Activated T-cell treated with anti-CD3 and anti-CD28 coated beads, Interleukin-2, amount 50 U/mL, for 24 hours (primary cell): Measurements from ENCODE around the gene GNG4.
"Not testable (repeated sequence)": the region's sequence is repeated elsewhere in the genome, so short reads cannot be mapped to it uniquely, and the experiment has no call there.

Experiments used
- DNase-seq: peaks from one replicate; pipeline ENCODE4 v3.0.0-alpha.2; 2020
- H3K27ac Mint-ChIP-seq: 2 replicates; pipeline ENCODE4 v1.8.0; 2020; ENCODE audit warnings: mild to moderate bottlenecking, mixed read lengths
- H3K27me3 Mint-ChIP-seq: 2 replicates; pipeline ENCODE4 v1.8.0; 2020; ENCODE audit warnings: mixed read lengths
- H3K36me3 Mint-ChIP-seq: 2 replicates; pipeline ENCODE4 v1.8.0; 2020; ENCODE audit warnings: low read depth, mixed read lengths
- H3K4me1 Mint-ChIP-seq: 2 replicates; pipeline ENCODE4 v1.8.0; 2020; ENCODE audit warnings: low read depth, mixed read lengths
- H3K4me3 Mint-ChIP-seq: 2 replicates; pipeline ENCODE4 v1.8.0; 2020; ENCODE audit warnings: mild to moderate bottlenecking, moderate library complexity, mixed read lengths
- H3K9me3 Mint-ChIP-seq: 2 replicates; pipeline ENCODE4 v1.8.0; 2020; ENCODE audit warnings: mixed read lengths

GNG4 gene

GRCh38 chr1:235562589-235562988, 87.0 kb downstream of the GNG4 start:
- no peak overlapping the region for H3K27ac Mint-ChIP-seq
- H3K4me3 Mint-ChIP-seq = no peak overlapping the region
- peaks cover 4% of the 10 kb centered on the region for H3K27me3 Mint-ChIP-seq
- no peaks in the 10 kb centered on the region for H3K9me3 Mint-ChIP-seq
- peaks cover 3% of the 10 kb centered on the region for H3K4me1 Mint-ChIP-seq
- no peak for DNase-seq
- H3K36me3 Mint-ChIP-seq = no peaks in the 10 kb centered on the region

- no peak for DNase-seq
- Mint-ChIP-seq H3K27me3 (no peaks in the 10 kb centered on the region), H3K27ac (no peak overlapping the region), H3K4me3 (no peak overlapping the region), H3K9me3 (no peaks in the 10 kb centered on the region), H3K36me3 (no peaks in the 10 kb centered on the region), H3K4me1 (no peaks in the 10 kb centered on the region)
Observed at GRCh38 chr1:235558621-235559169, 90.9 kb downstream of the GNG4 start.

GRCh38 chr1:235557495-235557894, 92.1 kb downstream of the GNG4 start:
- Mint-ChIP-seq H3K36me3 (no peaks in the 10 kb centered on the region), H3K9me3 (no peaks in the 10 kb centered on the region), H3K4me1 (no peaks in the 10 kb centered on the region), H3K27me3 (no peaks in the 10 kb centered on the region), H3K4me3 (no peak overlapping the region), H3K27ac (no peak overlapping the region)
- no peak for DNase-seq

GRCh38 chr1:235556807-235557206, 92.8 kb downstream of the GNG4 start:
- no peak overlapping the region for H3K4me3 Mint-ChIP-seq

GRCh38 chr1:235553112-235553551, 96.5 kb downstream of the GNG4 start:
- no peaks in the 10 kb centered on the region for H3K36me3 Mint-ChIP-seq
- no peak overlapping the region for H3K4me3 Mint-ChIP-seq
- no peaks in the 10 kb centered on the region for H3K27me3 Mint-ChIP-seq
- H3K9me3 Mint-ChIP-seq = no peaks in the 10 kb centered on the region
- no peak overlapping the region for H3K27ac Mint-ChIP-seq
- DNase-seq = no peak
- H3K4me1 Mint-ChIP-seq = no peaks in the 10 kb centered on the region

More at GRCh38 chr1:235556807-235557206, 92.8 kb downstream of the GNG4 start:
- Mint-ChIP-seq H3K36me3 (no peaks in the 10 kb centered on the region), H3K27ac (no peak overlapping the region), H3K4me1 (no peaks in the 10 kb centered on the region), H3K27me3 (no peaks in the 10 kb centered on the region), H3K9me3 (no peaks in the 10 kb centered on the region)
- no peak for DNase-seq

- H3K9me3 Mint-ChIP-seq = no peaks in the 10 kb centered on the region
- H3K4me3 Mint-ChIP-seq = no peak overlapping the region
- H3K4me1 Mint-ChIP-seq = no peaks in the 10 kb centered on the region
Observed at GRCh38 chr1:235552146-235552716, 97.4 kb downstream of the GNG4 start.

GRCh38 chr1:235549351-235550139, 100.0 kb downstream of the GNG4 start:
- Mint-ChIP-seq H3K27me3 (peaks cover 4% of the 10 kb centered on the region), H3K4me1 (no peaks in the 10 kb centered on the region), H3K27ac (no peak overlapping the region), H3K4me3 (no peak overlapping the region), H3K36me3 (no peaks in the 10 kb centered on the region), H3K9me3 (no peaks in the 10 kb centered on the region)
- DNase-seq = no peak

More at GRCh38 chr1:235552146-235552716, 97.4 kb downstream of the GNG4 start:
- no peak for DNase-seq
- Mint-ChIP-seq H3K36me3 (no peaks in the 10 kb centered on the region), H3K27me3 (no peaks in the 10 kb centered on the region), H3K27ac (no peak overlapping the region)

GRCh38 chr1:235546369-235547155, 103.0 kb downstream of the GNG4 start:
- not testable (repeated sequence) for DNase-seq, H3K27me3 Mint-ChIP-seq, H3K4me1 Mint-ChIP-seq, H3K4me3 Mint-ChIP-seq, H3K9me3 Mint-ChIP-seq, H3K36me3 Mint-ChIP-seq, H3K27ac Mint-ChIP-seq

- no peaks in the 10 kb centered on the region for H3K9me3 Mint-ChIP-seq
- H3K4me1 Mint-ChIP-seq = no peaks in the 10 kb centered on the region
- DNase-seq = no peak
- H3K27me3 Mint-ChIP-seq = peaks cover 4% of the 10 kb centered on the region
- H3K4me3 Mint-ChIP-seq = no peak overlapping the region
- H3K36me3 Mint-ChIP-seq = no peaks in the 10 kb centered on the region
- H3K27ac Mint-ChIP-seq = no peak overlapping the region
Observed at GRCh38 chr1:235545292-235545930, 104.2 kb downstream of the GNG4 start.

- not testable (repeated sequence) for DNase-seq, H3K27me3 Mint-ChIP-seq, H3K36me3 Mint-ChIP-seq, H3K4me1 Mint-ChIP-seq, H3K9me3 Mint-ChIP-seq, H3K4me3 Mint-ChIP-seq, H3K27ac Mint-ChIP-seq
Observed at GRCh38 chr1:235542845-235543244, 106.7 kb downstream of the GNG4 start.

- no peak overlapping the region for H3K27ac Mint-ChIP-seq
- no peaks in the 10 kb centered on the region for H3K27me3 Mint-ChIP-seq
- no peak for DNase-seq
- no peaks in the 10 kb centered on the region for H3K36me3 Mint-ChIP-seq
- H3K4me1 Mint-ChIP-seq = peaks cover 3% of the 10 kb centered on the region
- H3K4me3 Mint-ChIP-seq = no peak overlapping the region
- H3K9me3 Mint-ChIP-seq = no peaks in the 10 kb centered on the region
Observed at GRCh38 chr1:235533476-235534168, 116.0 kb downstream of the GNG4 start.

GRCh38 chr1:235532360-235532759, 117.2 kb downstream of the GNG4 start:
- H3K4me1 Mint-ChIP-seq = peaks cover 3% of the 10 kb centered on the region
- H3K27ac Mint-ChIP-seq = no peak overlapping the region
- no peak overlapping the region for H3K4me3 Mint-ChIP-seq
- H3K36me3 Mint-ChIP-seq = no peaks in the 10 kb centered on the region
- H3K9me3 Mint-ChIP-seq = no peaks in the 10 kb centered on the region
- no peaks in the 10 kb centered on the region for H3K27me3 Mint-ChIP-seq
- no peak for DNase-seq

- H3K4me1 Mint-ChIP-seq = peaks cover under 1% of the 10 kb centered on the region
- no peak overlapping the region for H3K4me3 Mint-ChIP-seq
- no peak for DNase-seq
- no peaks in the 10 kb centered on the region for H3K9me3 Mint-ChIP-seq
- H3K27ac Mint-ChIP-seq = no peak overlapping the region
- no peaks in the 10 kb centered on the region for H3K36me3 Mint-ChIP-seq
- H3K27me3 Mint-ChIP-seq = no peaks in the 10 kb centered on the region
Observed at GRCh38 chr1:235527196-235527814, 122.3 kb downstream of the GNG4 start.
